H9 (cell line): ENCODE data around the gene LRRC63. TPM values are rescaled to one million over a fixed set of nuclear protein-coding genes. Genes with fewer than 3 reads are reported as not detected.

ENCODE experiments used
- DNase-seq: peaks from one replicate; pipeline ENCODE4 v3.0.0-alpha.2; 2017
- H2AFZ ChIP-seq: one replicate; pipeline ENCODE4 v1.6.1; 2013; ENCODE audit warnings: mild to moderate bottlenecking, low read length, control low read depth, moderate library complexity
- H2AK5ac ChIP-seq: 2 replicates; pipeline ENCODE4 v1.6.1; 2013; ENCODE audit warnings: low read length, control low read depth, mixed read lengths; ENCODE audit not compliant: insufficient read length
- H2BK120ac ChIP-seq: one replicate; pipeline ENCODE4 v1.6.1; 2013; ENCODE audit warnings: low read depth, mild to moderate bottlenecking, low read length, control low read depth, inconsistent platforms; ENCODE audit not compliant: poor library complexity, severe bottlenecking
- H2BK12ac ChIP-seq: 2 replicates; pipeline ENCODE4 v1.6.1; 2013; ENCODE audit warnings: low read length, control low read depth, mixed read lengths, low read depth; ENCODE audit not compliant: insufficient read length
- H2BK15ac ChIP-seq: 2 replicates; pipeline ENCODE4 v1.6.1; 2013; ENCODE audit warnings: low read depth, low read length, control low read depth
- H2BK20ac ChIP-seq: one replicate; pipeline ENCODE4 v1.6.1; 2013; ENCODE audit warnings: low read depth, mild to moderate bottlenecking, low read length, control low read depth, inconsistent platforms; ENCODE audit not compliant: poor library complexity, severe bottlenecking
- H2BK5ac ChIP-seq: 2 replicates; pipeline ENCODE4 v1.6.1; 2013; ENCODE audit warnings: low read length, control low read depth, mixed read lengths; ENCODE audit not compliant: insufficient read length
- H3K14ac ChIP-seq: 2 replicates; pipeline ENCODE4 v1.6.1; 2013; ENCODE audit warnings: low read length, control low read depth; ENCODE audit not compliant: insufficient read depth
- H3K18ac ChIP-seq: 2 replicates; pipeline ENCODE4 v1.6.1; 2013; ENCODE audit warnings: low read depth, mild to moderate bottlenecking, mixed read lengths, low read length, control low read depth; ENCODE audit not compliant: insufficient read length
- H3K23ac ChIP-seq: 2 replicates; pipeline ENCODE4 v1.6.1; 2013; ENCODE audit warnings: low read length, control low read depth, mixed read lengths, low read depth; ENCODE audit not compliant: insufficient read length
- H3K23me2 ChIP-seq: 2 replicates; pipeline ENCODE4 v1.6.1; 2013; ENCODE audit warnings: low read depth, mild to moderate bottlenecking, mixed read lengths, low read length, control low read depth; ENCODE audit not compliant: insufficient read length, poor library complexity, severe bottlenecking
- H3K27ac ChIP-seq: 2 replicates; pipeline ENCODE4 v1.5.1; 2013; ENCODE audit warnings: low read length, control low read depth, mixed read lengths, low read depth; ENCODE audit not compliant: insufficient read length
- H3K27me3 ChIP-seq: 2 replicates; pipeline ENCODE4 v1.6.1; 2013; ENCODE audit warnings: low read length, control low read depth, inconsistent platforms; ENCODE audit not compliant: insufficient read depth
- H3K4ac ChIP-seq: 2 replicates; pipeline ENCODE4 v1.6.1; 2013; ENCODE audit warnings: low read depth, mild to moderate bottlenecking, control low read depth, inconsistent platforms, low read length, moderate library complexity
- H3K4me1 ChIP-seq: 2 replicates; pipeline ENCODE4 v1.6.1; 2013; ENCODE audit warnings: low read length, control low read depth, inconsistent platforms; ENCODE audit not compliant: insufficient read depth
- H3K4me2 ChIP-seq: 2 replicates; pipeline ENCODE4 v1.6.1; 2013; ENCODE audit warnings: low read length, control low read depth, mixed read lengths; ENCODE audit not compliant: insufficient read length, insufficient read depth
- H3K56ac ChIP-seq: 2 replicates; pipeline ENCODE4 v1.6.1; 2013; ENCODE audit warnings: low read depth, mild to moderate bottlenecking, mixed read lengths, low read length, control low read depth; ENCODE audit not compliant: insufficient read length
- H3K79me1 ChIP-seq: 2 replicates; pipeline ENCODE4 v1.6.1; 2013; ENCODE audit warnings: low read depth, mild to moderate bottlenecking, moderate library complexity, low read length, control low read depth, inconsistent platforms; ENCODE audit not compliant: insufficient read depth, poor library complexity, severe bottlenecking
- H3K79me2 ChIP-seq: 2 replicates; pipeline ENCODE4 v1.6.1; 2013; ENCODE audit warnings: low read length, control low read depth, inconsistent platforms; ENCODE audit not compliant: insufficient read depth
- H3K9ac ChIP-seq: 2 replicates; pipeline ENCODE4 v1.6.1; 2013; ENCODE audit warnings: low read length, control low read depth, mixed read lengths; ENCODE audit not compliant: insufficient read length; ENCODE audit errors: extremely low read depth
- H3K9me3 ChIP-seq: one replicate; pipeline ENCODE4 v1.6.1; 2013; ENCODE audit warnings: low read depth, low read length, inconsistent platforms; ENCODE audit not compliant: control insufficient read depth
- H3T11ph ChIP-seq: one replicate; pipeline ENCODE4 v1.6.1; 2013; ENCODE audit warnings: mild to moderate bottlenecking, low read length, control low read depth, inconsistent platforms
- H4K20me1 ChIP-seq: one replicate; pipeline ENCODE4 v1.6.1; 2013; ENCODE audit not compliant: control insufficient read depth, insufficient read length, insufficient read depth
- H4K5ac ChIP-seq: 2 replicates; pipeline ENCODE4 v1.6.1; 2013; ENCODE audit warnings: low read depth, mild to moderate bottlenecking, mixed read lengths, low read length, control low read depth; ENCODE audit not compliant: insufficient read length
- H4K8ac ChIP-seq: replicated peaks from 2 replicates; pipeline ENCODE4 v1.6.1; 2013; ENCODE audit warnings: low read length, control low read depth, mixed read lengths, low read depth; ENCODE audit not compliant: insufficient read length
- H4K91ac ChIP-seq: 2 replicates; pipeline ENCODE4 v1.6.1; 2013; ENCODE audit warnings: low read depth, mild to moderate bottlenecking, moderate library complexity, mixed read lengths, low read length, control low read depth; ENCODE audit not compliant: insufficient read length
- H3K27ac Mint-ChIP-seq, 3 experiments: 2 replicates in 2 of 3; 3 replicates in 1 of 3; pipeline ENCODE4 v1.8.0; 2020 to 2021; ENCODE audit warnings: mixed read lengths in 3 of 3, mild to moderate bottlenecking in 1 of 3, moderate library complexity in 1 of 3
- H3K27me3 Mint-ChIP-seq: 2 replicates; pipeline ENCODE4 v1.8.0; 2021; ENCODE audit warnings: low read depth, mild to moderate bottlenecking, moderate library complexity, mixed read lengths
- H3K36me3 Mint-ChIP-seq, 3 experiments: 2 replicates in 2 of 3; 3 replicates in 1 of 3; pipeline ENCODE4 v1.8.0; 2020 to 2021; ENCODE audit warnings: low read depth in 3 of 3, mixed read lengths in 3 of 3; ENCODE audit not compliant: insufficient read depth in 1 of 3
- H3K4me1 Mint-ChIP-seq, 2 experiments: 2 replicates each; pipeline ENCODE4 v1.8.0; 2020; ENCODE audit warnings: mixed read lengths in 2 of 2
- H3K4me3 Mint-ChIP-seq, 2 experiments: 2 replicates in 1 of 2; 3 replicates in 1 of 2; pipeline ENCODE4 v1.8.0; 2020 to 2021; ENCODE audit warnings: mild to moderate bottlenecking in 2 of 2, mixed read lengths in 2 of 2, moderate library complexity in 1 of 2
- H3K9me3 Mint-ChIP-seq, 2 experiments: 2 replicates in 1 of 2; 3 replicates in 1 of 2; pipeline ENCODE4 v1.8.0; 2020; ENCODE audit warnings: mild to moderate bottlenecking in 2 of 2, mixed read lengths in 2 of 2, moderate library complexity in 1 of 2
- CTCF ChIP-seq: fragments of 200-600 bp; sonication (generic); conservative IDR thresholded peaks from 3 replicates; pipeline ENCODE4 v1.8.0; 2021; ENCODE audit warnings: antibody characterized with exemption, mild to moderate bottlenecking
- WGBS: extraction: QIAGEN DNeasy Blood & Tissue Kit; methylation state at CpG from one replicate; pipeline ENCODE4 v1.1.7; 2013; ENCODE audit warnings: missing lambda C conversion rate, low lambda C conversion rate, mixed read lengths; ENCODE audit not compliant: insufficient read length; ENCODE audit errors: extremely low coverage; 5-methylcytosine and 5-hydroxymethylcytosine counted together
- total RNA-seq: library from RNA; stranded (reverse); gene quantifications from 2 replicates; pipeline ENCODE4 v1.2.1, GENCODE V29; 2021

The LRRC63 gene
- total RNA-seq, 1 experiment from 2014 or later = not detected

DNA sequence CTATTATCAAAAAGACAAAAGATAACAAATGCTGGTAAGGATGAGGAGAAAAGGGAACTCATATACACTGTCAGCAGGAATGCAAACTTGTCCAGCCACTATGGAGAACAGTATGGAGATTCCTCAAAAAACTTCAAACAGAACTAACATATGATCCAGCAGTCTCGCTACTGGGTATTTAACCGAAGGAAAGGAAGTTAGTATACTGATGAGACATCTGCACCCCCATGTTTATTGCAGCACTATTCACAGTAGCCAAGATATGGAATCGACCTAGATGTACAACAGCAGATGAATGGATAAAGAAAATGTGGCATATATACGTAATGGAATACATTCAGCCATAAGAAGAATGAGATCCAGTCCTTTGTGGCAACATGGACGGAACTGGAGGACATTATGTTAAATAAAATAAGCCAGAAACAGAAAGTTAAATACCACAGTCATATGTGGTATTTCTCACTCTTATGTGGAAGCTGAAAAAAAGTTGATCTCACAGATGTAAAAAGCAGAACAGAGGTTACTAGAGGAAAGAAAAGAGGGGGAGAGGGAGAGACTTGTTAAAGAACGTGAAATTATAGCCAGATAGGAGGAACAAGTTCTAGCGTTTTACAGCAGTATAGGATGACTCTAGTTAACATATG, 92.1 kb downstream of the LRRC63 start:
- no peak overlapping the region for H2BK15ac ChIP-seq
- TF ChIP-seq CTCF = no peak

More for the DNA sequence above, 92.1 kb downstream of the LRRC63 start:
- WGBS = no CpG with 5 or more reads among the region's 7 CpGs
- Histone ChIP-seq H3K56ac (no peak overlapping the region), H3K79me2 (no peaks in the 10 kb centered on the region), H3K4ac (no peak overlapping the region), H4K20me1 (no peaks in the 10 kb centered on the region), H2AFZ (no peak overlapping the region), H3K27ac (no peak overlapping the region), H4K5ac (no peak overlapping the region), H3K27me3 (no peaks in the 10 kb centered on the region; the same call in 1 of the 2 replicates), H3K23ac (no peak overlapping the region), H3T11ph (no peak overlapping the region), H3K14ac (no peak overlapping the region), H3K4me2 (no peak overlapping the region), H3K4me1 (no peaks in the 10 kb centered on the region), H3K18ac (no peak overlapping the region), H2AK5ac (no peak overlapping the region), H3K79me1 (no peaks in the 10 kb centered on the region), H2BK20ac (no peak overlapping the region), H3K23me2 (no peaks in the 10 kb centered on the region), H4K91ac (no peak overlapping the region), H4K8ac (no peak overlapping the region), H3K9ac (no peak overlapping the region), H2BK120ac (no peak overlapping the region), H3K9me3 (no peaks in the 10 kb centered on the region), H2BK12ac (no peak overlapping the region), H2BK5ac (no peak overlapping the region)
- peaks cover 4 to 11% of the 10 kb centered on the region in 2 experiments; a peak in 3 of 5 replicates for H3K9me3 Mint-ChIP-seq
- DNase-seq = no peak
- no peaks in the 10 kb centered on the region; a peak in 1 of 7 replicates for H3K36me3 Mint-ChIP-seq
- no peaks in the 10 kb centered on the region for H3K4me1 Mint-ChIP-seq
- H3K4me3 Mint-ChIP-seq = no peak overlapping the region
- no peaks in the 10 kb centered on the region for H3K27me3 Mint-ChIP-seq
- H3K27ac Mint-ChIP-seq = no peak overlapping the region; a peak in 1 of 7 replicates
